B cell (primary cell): Measurements from ENCODE around the gene PARD3B.

Experiments
- EZH2 ChIP-seq: IDR thresholded peaks from 2 replicates; pipeline ENCODE4 v1.6.1; 2012; ENCODE audit warnings: borderline replicate concordance, low read depth, mild to moderate bottlenecking, moderate library complexity, low read length; ENCODE audit not compliant: insufficient read depth, poor library complexity, severe bottlenecking
- TF ChIP-seq, protein P1 (sequence below): fragments of 200-600 bp; IDR thresholded peaks from one replicate; pipeline ENCODE4 v1.8.0; 2022; ENCODE audit warnings: antibody characterized with exemption, mild to moderate bottlenecking

DNA sequence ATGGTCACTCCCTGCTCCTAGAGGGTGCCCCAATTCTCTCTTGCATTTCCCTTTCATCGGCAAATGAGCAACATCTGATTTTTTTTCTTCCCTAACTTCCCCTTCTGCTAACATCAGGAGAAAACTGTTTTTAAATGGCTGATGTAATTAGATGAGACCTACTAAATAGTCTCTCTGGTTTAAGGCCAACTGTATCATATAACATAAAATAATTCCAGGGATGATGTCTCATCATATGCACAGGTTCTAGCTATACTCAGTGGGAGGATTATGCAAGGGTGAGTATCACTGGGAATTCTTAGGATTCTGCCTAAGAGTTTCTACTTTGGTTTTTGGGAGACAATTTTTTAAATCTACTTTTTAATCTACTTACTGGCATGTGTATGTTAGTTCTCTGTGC is 193.4 kb downstream of the PARD3B start:
- TF ChIP-seq, protein P1, sequence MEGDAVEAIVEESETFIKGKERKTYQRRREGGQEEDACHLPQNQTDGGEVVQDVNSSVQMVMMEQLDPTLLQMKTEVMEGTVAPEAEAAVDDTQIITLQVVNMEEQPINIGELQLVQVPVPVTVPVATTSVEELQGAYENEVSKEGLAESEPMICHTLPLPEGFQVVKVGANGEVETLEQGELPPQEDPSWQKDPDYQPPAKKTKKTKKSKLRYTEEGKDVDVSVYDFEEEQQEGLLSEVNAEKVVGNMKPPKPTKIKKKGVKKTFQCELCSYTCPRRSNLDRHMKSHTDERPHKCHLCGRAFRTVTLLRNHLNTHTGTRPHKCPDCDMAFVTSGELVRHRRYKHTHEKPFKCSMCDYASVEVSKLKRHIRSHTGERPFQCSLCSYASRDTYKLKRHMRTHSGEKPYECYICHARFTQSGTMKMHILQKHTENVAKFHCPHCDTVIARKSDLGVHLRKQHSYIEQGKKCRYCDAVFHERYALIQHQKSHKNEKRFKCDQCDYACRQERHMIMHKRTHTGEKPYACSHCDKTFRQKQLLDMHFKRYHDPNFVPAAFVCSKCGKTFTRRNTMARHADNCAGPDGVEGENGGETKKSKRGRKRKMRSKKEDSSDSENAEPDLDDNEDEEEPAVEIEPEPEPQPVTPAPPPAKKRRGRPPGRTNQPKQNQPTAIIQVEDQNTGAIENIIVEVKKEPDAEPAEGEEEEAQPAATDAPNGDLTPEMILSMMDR = no peak
- no peak for TF ChIP-seq EZH2
